Ovary (tissue), 3 donors: ENCODE data around the gene EDDM3A.

Experiments
- CTCF ChIP-seq, 3 donors: fragments of 450-650 bp in 2 of 3; fragments of 200-600 bp in 1 of 3; IDR thresholded peaks; one replicate each; pipeline versions ENCODE4 v1.5.1 to v1.8.0; 2016 to 2022; ENCODE audit warnings: antibody characterized with exemption in 3 of 3, mild to moderate bottlenecking in 1 of 3
- POLR2A ChIP-seq: fragments of 450-650 bp; IDR thresholded peaks from one replicate; pipeline ENCODE4 v1.6.1; 2017; ENCODE audit warnings: antibody characterized with exemption, mild to moderate bottlenecking, moderate library complexity
- donor health status: DM: no; HTN: no; CAD: no.

DNA sequence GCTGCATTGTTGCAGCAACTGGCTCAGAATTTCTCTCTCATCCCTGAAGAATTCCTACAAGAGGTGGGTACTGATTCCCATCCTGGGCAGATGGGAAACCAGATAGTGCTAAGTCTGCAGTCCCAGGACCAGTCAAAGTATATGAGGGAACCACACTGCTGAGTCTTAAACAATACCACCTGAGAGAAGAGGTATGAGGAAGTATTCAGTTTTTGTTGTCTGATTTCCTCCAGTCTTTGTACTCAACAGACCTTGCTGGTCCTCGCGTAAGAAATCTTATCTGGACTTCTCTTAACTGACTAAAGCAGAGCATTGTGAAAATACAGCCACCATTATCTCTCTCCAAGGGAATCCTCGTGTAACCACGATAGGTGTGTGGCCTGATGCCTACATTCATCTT is 3.6 kb upstream of the EDDM3A start:
- TF ChIP-seq CTCF (IDR thresholded peaks at IDR 0.05): no peak
- TF ChIP-seq POLR2A: no peak
